HepG2 (cell line): Measurements from ENCODE around the gene GUCA2B. TPM values are rescaled to one million over a fixed set of nuclear protein-coding genes. Genes with fewer than 3 reads are reported as not detected.

Experiments used
- ATAC-seq: fragments of 200-7000 bp; cut with Tn5 transposase; 3 replicates; pipeline ENCODE4 v1.9.1; 2020; ENCODE audit warnings: mild to moderate bottlenecking, moderate library complexity
- BruUV-seq: library from RNA; stranded (reverse); fragments of 400-500 nt; replicated peaks from 2 replicates; lab custom pipeline; 2021; lab: Mats Ljungman, UMichigan
- CTCF ChIA-PET: fragments of 300-600 bp; formaldehyde crosslinking; extraction: SDS; loops from one replicate; lab custom pipeline; 2021; ENCODE audit warnings: low total read pairs, inconsistent platforms, low intra/inter-chr PET ratio; lab: Yijun Ruan, JAX
- POLR2A ChIA-PET: fragments of 350-600 bp; sonication (Branson Sonifier 250); formaldehyde crosslinking; loops from one replicate; lab custom pipeline; 2020; ENCODE audit warnings: antibody characterized with exemption, inconsistent platforms; lab: Yijun Ruan, JAX
- DNase-seq: peaks from one replicate; pipeline ENCODE4 v3.0.0-alpha.2; 2015; ENCODE audit warnings: low spot score
- FAIRE-seq: peaks from 3 replicates; lab custom pipeline; 2011; peaks lifted over from hg19 to GRCh38; lab: Jason Lieb, UNC
- H2AFZ ChIP-seq: one replicate; pipeline ENCODE4 v1.6.1; 2011; ENCODE audit warnings: low read length, inconsistent platforms
- H3K27ac ChIP-seq: fragments of 300-600 bp; 3 replicates; pipeline ENCODE4 v1.8.0; 2011; ENCODE audit warnings: mixed run types, mild to moderate bottlenecking, mixed read lengths, low read length, inconsistent platforms; ENCODE audit not compliant: insufficient read depth; ENCODE audit errors: extremely low read length
- H3K27me3 ChIP-seq, 2 experiments: fragments of 200-600 bp in 1 of 2; 2 replicates in 1 of 2; 3 replicates in 1 of 2; pipeline versions ENCODE4 v1.6.0 to v1.8.0; 2011; ENCODE audit warnings: low read length in 2 of 2, mild to moderate bottlenecking in 2 of 2, moderate library complexity in 2 of 2, inconsistent platforms in 1 of 2; ENCODE audit not compliant: insufficient read depth in 2 of 2, control insufficient read depth in 1 of 2
- H3K36me3 ChIP-seq, 2 experiments: fragments of 200-600 bp in 1 of 2; replicated peaks in 1 of 2; 2 replicates in 1 of 2; 3 replicates in 1 of 2; pipeline versions ENCODE4 v1.5.1 to v1.8.0; 2011; ENCODE audit warnings: low read length in 2 of 2, inconsistent platforms in 1 of 2; ENCODE audit not compliant: insufficient read depth in 2 of 2, control insufficient read depth in 1 of 2
- H3K4me1 ChIP-seq: 2 replicates; pipeline ENCODE4 v1.5.1; 2012; ENCODE audit warnings: low read length, inconsistent platforms; ENCODE audit not compliant: insufficient read depth
- H3K4me2 ChIP-seq: 2 replicates; pipeline ENCODE4 v1.6.0; 2011; ENCODE audit warnings: low read depth, low read length, inconsistent platforms
- H3K4me3 ChIP-seq, 3 experiments: fragments of 200-600 bp in 1 of 3; sonication (generic), shearing (Covaris generic) in 1 of 3; replicated peaks in 1 of 3; 2 replicates each; pipeline ENCODE4 v1.5.1; 2011 to 2016; ENCODE audit warnings: low read length in 3 of 3, inconsistent platforms in 2 of 3, low read depth in 2 of 3, mild to moderate bottlenecking in 2 of 3, control low read depth in 1 of 3, mixed read lengths in 1 of 3; ENCODE audit not compliant: insufficient read depth in 1 of 3
- H3K79me2 ChIP-seq: one replicate; pipeline ENCODE4 v1.6.1; 2011; ENCODE audit warnings: low read length, inconsistent platforms; ENCODE audit not compliant: insufficient read depth
- H3K9ac ChIP-seq: 2 replicates; pipeline ENCODE4 v1.6.0; 2011; ENCODE audit warnings: mild to moderate bottlenecking, low read depth, low read length, inconsistent platforms; ENCODE audit not compliant: insufficient read depth
- H3K9me3 ChIP-seq: 2 replicates; pipeline ENCODE4 v1.5.1; 2012; ENCODE audit warnings: mild to moderate bottlenecking, low read length
- H4K20me1 ChIP-seq: 2 replicates; pipeline ENCODE4 v1.6.0; 2011; ENCODE audit warnings: inconsistent platforms, mild to moderate bottlenecking, low read length, moderate library complexity; ENCODE audit not compliant: insufficient read depth
- DNMT3B ChIP-seq: conservative IDR thresholded peaks from 2 replicates; pipeline ENCODE4 v1.6.1; 2016; ENCODE audit warnings: missing biosample characterization, control low read depth
- HNF1A ChIP-seq, 2 experiments: sonication (generic) in 1 of 2; formaldehyde crosslinking in 1 of 2; IDR thresholded peaks; 2 replicates each; pipeline versions ENCODE4 v1.4.0 to v1.6.1; 2016 to 2020; ENCODE audit warnings: borderline replicate concordance in 1 of 2, low read depth in 1 of 2, mild to moderate bottlenecking in 1 of 2, missing genetic modification reagents in 1 of 2
- ISX ChIP-seq: sonication (generic); formaldehyde crosslinking; conservative IDR thresholded peaks from 2 replicates; pipeline ENCODE4 v1.5.0; 2020; ENCODE audit warnings: missing genetic modification reagents
- MYC ChIP-seq: sonication (generic); formaldehyde crosslinking; IDR thresholded peaks from 2 replicates; pipeline ENCODE4 v1.9.0; 2021; ENCODE audit warnings: missing genetic modification reagents, borderline replicate concordance
- NFIB ChIP-seq: sonication (generic); formaldehyde crosslinking; IDR thresholded peaks from 2 replicates; pipeline ENCODE4 v1.9.0; 2021; ENCODE audit warnings: missing genetic modification reagents, mild to moderate bottlenecking, borderline replicate concordance
- PAF1 ChIP-seq: IDR thresholded peaks from 2 replicates; pipeline ENCODE4 v1.6.1; 2016; ENCODE audit warnings: missing genetic modification reagents, missing compliant biosample characterization
- PHB2 ChIP-seq: fragments of 450-650 bp; IDR thresholded peaks from 2 replicates; pipeline ENCODE4 v1.6.1; 2018; ENCODE audit not compliant: partially characterized antibody
- SIN3A ChIP-seq: IDR thresholded peaks from 2 replicates; pipeline ENCODE4 v1.6.1; 2011; ENCODE audit warnings: low read depth, mild to moderate bottlenecking, control low read depth, low read length, borderline replicate concordance
- SIN3B ChIP-seq: fragments of 150-350 bp; IDR thresholded peaks from 2 replicates; pipeline ENCODE4 v1.6.1; 2014; ENCODE audit warnings: low read length
- SMAD1 ChIP-seq: sonication (generic); formaldehyde crosslinking; IDR thresholded peaks from 2 replicates; pipeline ENCODE4 v1.4.0; 2020; ENCODE audit warnings: missing genetic modification reagents, low read depth, mild to moderate bottlenecking, borderline replicate concordance
- ZKSCAN8 ChIP-seq: IDR thresholded peaks from 2 replicates; pipeline ENCODE4 v1.6.1; 2016; ENCODE audit warnings: borderline replicate concordance, missing genetic modification reagents, missing compliant biosample characterization
- ZNF17 ChIP-seq: sonication (generic); formaldehyde crosslinking; IDR thresholded peaks from 2 replicates; pipeline ENCODE4 v1.5.0; 2020; ENCODE audit warnings: mild to moderate bottlenecking, missing genetic modification reagents
- ZNF33A ChIP-seq: sonication (generic); formaldehyde crosslinking; IDR thresholded peaks from 2 replicates; pipeline ENCODE4 v1.5.1; 2020; ENCODE audit warnings: missing genetic modification reagents, mild to moderate bottlenecking, moderate library complexity, borderline replicate concordance
- ZNF34 ChIP-seq: sonication (generic); formaldehyde crosslinking; IDR thresholded peaks from 2 replicates; pipeline ENCODE4 v1.4.0; 2020; ENCODE audit warnings: mild to moderate bottlenecking, missing genetic modification reagents, borderline replicate concordance
- ZNF629 ChIP-seq: sonication (generic); formaldehyde crosslinking; conservative IDR thresholded peaks from 2 replicates; pipeline ENCODE4 v1.5.0; 2020; ENCODE audit warnings: missing genetic modification reagents
- WGBS: methylation state at CpG from one replicate; pipeline ENCODE4 v1.1.6; 2017; ENCODE audit warnings: low lambda C conversion rate; 5-methylcytosine and 5-hydroxymethylcytosine counted together
- in situ Hi-C: cut with HindIII; loops from 2 replicates; pipeline ENCODE4 v1.10.0; 2017; ENCODE audit warnings: low pct_unique_long_range_greater_than_20kb; ENCODE audit not compliant: extremely low pct_ligation_motif_present
- intact Hi-C: fragments of 100-400 bp; cut with micrococcal nuclease; formaldehyde crosslinking; loops from one replicate; pipeline ENCODE4 v1.10.0; 2022; ENCODE audit not compliant: unreplicated experiment
- polyA plus RNA-seq, 8 experiments: library from polyadenylated mRNA; depleted of rRNA in 3 of 8; stranded (reverse) in 7 of 8; unstranded in 1 of 8; fragments of >200 nt; fragmentation: Illumina TruSeq in 4 of 8; extraction: Trizol in 4 of 8; gene quantifications; 2 replicates each; pipeline versions ENCODE4 v1.2.1 to v1.2.3, GENCODE V29; 2011 to 2016; ENCODE audit warnings: low read depth in 4 of 8, missing spikeins in 1 of 8, mixed read lengths in 1 of 8; ENCODE audit not compliant: insufficient read depth in 1 of 8
- total RNA-seq, 5 experiments: library from RNA; depleted of rRNA; stranded (reverse); fragments of >200 nt; fragmentation: Illumina TruSeq; extraction: Trizol; gene quantifications; 2 replicates each; pipeline ENCODE4 v1.2.3, GENCODE V29; 2016; ENCODE audit warnings: low read depth in 1 of 5

The GUCA2B gene
- total and polyA plus RNA-seq, 2 of the 13 experiments (the other 11 are each of a cell fraction or from before 2014, with no cell fraction given) = not detected

GRCh38 chr1:42191319-42191718 is 38.1 kb downstream of the GUCA2B start:
- Histone ChIP-seq H2AFZ (no peak overlapping the region), H3K27ac (no peak overlapping the region), H3K36me3 (peaks cover 21 to 78% of the 10 kb centered on the region in 2 experiments), H4K20me1 (no peaks in the 10 kb centered on the region), H3K9ac (no peak overlapping the region), H3K4me2 (no peak overlapping the region), H3K79me2 (no peaks in the 10 kb centered on the region), H3K27me3 (no peaks in the 10 kb centered on the region), H3K4me1 (0 out of 2 replicates have a peak, but pooled peaks cover 7% of the 10 kb centered on the region), H3K9me3 (no peaks in the 10 kb centered on the region), H3K4me3 (no peak overlapping the region)
- intact Hi-C loops = no loop called here
- 97% methylated on average over 8 of the region's 8 CpGs for WGBS
- DNase-seq (no peak), FAIRE-seq (no peak), ATAC-seq (no peak)
- in situ Hi-C loops = no loop called here
- CTCF ChIA-PET = no interaction called here
- BruUV-seq = no TSS peak
- TF ChIP-seq ZNF33A (CRISPR knock-in tag) (no peak), ISX (no peak), HNF1A (IDR thresholded peaks at IDR 0.05; ENCODE audit: low read depth) (no peak), HNF1A (CRISPR knock-in tag; IDR thresholded peaks at IDR 0.05; ENCODE audit: borderline replicate concordance) (no peak), ZNF17 (CRISPR knock-in tag) (no peak), SIN3B (no peak), ZNF34 (CRISPR knock-in tag) (no peak), PHB2 (no peak), ZNF629 (no peak), DNMT3B (CRISPR knock-in tag) (no peak), PAF1 (no peak), ZKSCAN8 (no peak), SMAD1 (CRISPR knock-in tag) (no peak), SIN3A (no peak), NFIB (no peak), MYC (no peak)
- POLR2A ChIA-PET = no interaction called here
